ENCODE results near the gene SMCP.

DNA sequence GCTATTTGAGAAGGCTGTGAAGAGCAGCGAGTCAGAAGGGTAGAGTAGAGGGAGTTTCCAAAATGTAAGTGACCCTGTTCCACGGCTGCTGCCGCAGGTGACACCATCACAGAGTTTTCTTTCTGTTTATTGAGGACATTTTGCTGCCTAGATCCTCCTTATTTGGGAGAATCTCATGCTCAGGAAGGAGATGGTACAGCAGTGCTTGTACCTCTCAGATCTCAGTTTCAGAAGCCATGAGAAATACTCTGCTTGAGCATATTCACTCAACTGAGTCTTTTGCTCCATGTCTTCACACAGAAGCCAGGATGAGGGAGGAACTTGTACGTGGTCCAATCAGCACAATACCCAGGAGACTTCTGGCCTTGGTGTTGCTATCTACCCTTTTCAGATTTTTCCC, 16.7 kb upstream of the SMCP start:
- TF ChIP-seq, protein P1, sequence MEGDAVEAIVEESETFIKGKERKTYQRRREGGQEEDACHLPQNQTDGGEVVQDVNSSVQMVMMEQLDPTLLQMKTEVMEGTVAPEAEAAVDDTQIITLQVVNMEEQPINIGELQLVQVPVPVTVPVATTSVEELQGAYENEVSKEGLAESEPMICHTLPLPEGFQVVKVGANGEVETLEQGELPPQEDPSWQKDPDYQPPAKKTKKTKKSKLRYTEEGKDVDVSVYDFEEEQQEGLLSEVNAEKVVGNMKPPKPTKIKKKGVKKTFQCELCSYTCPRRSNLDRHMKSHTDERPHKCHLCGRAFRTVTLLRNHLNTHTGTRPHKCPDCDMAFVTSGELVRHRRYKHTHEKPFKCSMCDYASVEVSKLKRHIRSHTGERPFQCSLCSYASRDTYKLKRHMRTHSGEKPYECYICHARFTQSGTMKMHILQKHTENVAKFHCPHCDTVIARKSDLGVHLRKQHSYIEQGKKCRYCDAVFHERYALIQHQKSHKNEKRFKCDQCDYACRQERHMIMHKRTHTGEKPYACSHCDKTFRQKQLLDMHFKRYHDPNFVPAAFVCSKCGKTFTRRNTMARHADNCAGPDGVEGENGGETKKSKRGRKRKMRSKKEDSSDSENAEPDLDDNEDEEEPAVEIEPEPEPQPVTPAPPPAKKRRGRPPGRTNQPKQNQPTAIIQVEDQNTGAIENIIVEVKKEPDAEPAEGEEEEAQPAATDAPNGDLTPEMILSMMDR (IDR thresholded peaks at IDR 0.05), result no peak
- TF ChIP-seq POLR2A (IDR thresholded peaks at IDR 0.05), result no peak
